Cardiac fibroblast (primary cell): ENCODE measurements around the gene PET117.

Experiments
- DNase-seq, 2 donors: peaks; one replicate each; pipeline versions ENCODE4 v3.0.0 to v3.0.0-alpha.2; 2010; ENCODE audit warnings: low read depth in 2 of 2
- H3K4me3 ChIP-seq, 2 donors: replicated peaks in 1 of 2; 1 replicate in 1 of 2; 2 replicates in 1 of 2; pipeline ENCODE4 v1.5.1; 2011; ENCODE audit warnings: low read depth in 2 of 2, low read length in 2 of 2, mild to moderate bottlenecking in 2 of 2, moderate library complexity in 1 of 2
- TF ChIP-seq, protein P1 (sequence below): IDR thresholded peaks from one replicate; pipeline ENCODE4 v1.5.1; 2011; ENCODE audit warnings: low read depth, mild to moderate bottlenecking, low read length, inconsistent platforms

PET117 gene

DNA sequence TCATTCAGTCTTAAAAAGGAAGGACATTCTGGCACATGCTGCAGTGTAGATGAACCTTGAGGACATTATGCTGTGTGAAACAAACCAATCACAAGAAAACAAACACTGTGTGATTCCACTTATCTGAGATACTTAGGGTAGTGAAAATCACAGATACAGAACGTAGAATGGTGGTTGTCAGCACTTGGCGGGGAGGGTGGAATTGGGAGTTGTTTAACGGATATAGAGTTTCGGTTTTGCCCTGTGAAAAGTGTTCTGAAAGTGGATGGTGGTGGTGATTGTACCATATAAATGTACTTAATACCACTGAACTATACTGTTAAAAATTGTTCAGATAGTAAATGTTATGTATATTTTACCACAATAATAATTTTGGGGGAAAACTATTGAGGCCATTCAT is 18.4 kb downstream of the PET117 start:
- DNase-seq = no peak
- TF ChIP-seq, protein P1, sequence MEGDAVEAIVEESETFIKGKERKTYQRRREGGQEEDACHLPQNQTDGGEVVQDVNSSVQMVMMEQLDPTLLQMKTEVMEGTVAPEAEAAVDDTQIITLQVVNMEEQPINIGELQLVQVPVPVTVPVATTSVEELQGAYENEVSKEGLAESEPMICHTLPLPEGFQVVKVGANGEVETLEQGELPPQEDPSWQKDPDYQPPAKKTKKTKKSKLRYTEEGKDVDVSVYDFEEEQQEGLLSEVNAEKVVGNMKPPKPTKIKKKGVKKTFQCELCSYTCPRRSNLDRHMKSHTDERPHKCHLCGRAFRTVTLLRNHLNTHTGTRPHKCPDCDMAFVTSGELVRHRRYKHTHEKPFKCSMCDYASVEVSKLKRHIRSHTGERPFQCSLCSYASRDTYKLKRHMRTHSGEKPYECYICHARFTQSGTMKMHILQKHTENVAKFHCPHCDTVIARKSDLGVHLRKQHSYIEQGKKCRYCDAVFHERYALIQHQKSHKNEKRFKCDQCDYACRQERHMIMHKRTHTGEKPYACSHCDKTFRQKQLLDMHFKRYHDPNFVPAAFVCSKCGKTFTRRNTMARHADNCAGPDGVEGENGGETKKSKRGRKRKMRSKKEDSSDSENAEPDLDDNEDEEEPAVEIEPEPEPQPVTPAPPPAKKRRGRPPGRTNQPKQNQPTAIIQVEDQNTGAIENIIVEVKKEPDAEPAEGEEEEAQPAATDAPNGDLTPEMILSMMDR = no peak
- H3K4me3 ChIP-seq = no peak overlapping the region

GRCh38 chr20:18164356-18164755 is 26.7 kb downstream of the PET117 start:
- peak in 1 of 2 donors; percentile 43 for DNase-seq
- no peak overlapping the region for H3K4me3 ChIP-seq
- TF ChIP-seq, protein P1 = no peak

- TF ChIP-seq, protein P1 = no peak
- H3K4me3 ChIP-seq = no peak overlapping the region
- peak; percentile 4 to 29 for DNase-seq
These were observed 27.9 kb downstream of the PET117 start for GRCh38 chr20:18165553-18165952.

DNA sequence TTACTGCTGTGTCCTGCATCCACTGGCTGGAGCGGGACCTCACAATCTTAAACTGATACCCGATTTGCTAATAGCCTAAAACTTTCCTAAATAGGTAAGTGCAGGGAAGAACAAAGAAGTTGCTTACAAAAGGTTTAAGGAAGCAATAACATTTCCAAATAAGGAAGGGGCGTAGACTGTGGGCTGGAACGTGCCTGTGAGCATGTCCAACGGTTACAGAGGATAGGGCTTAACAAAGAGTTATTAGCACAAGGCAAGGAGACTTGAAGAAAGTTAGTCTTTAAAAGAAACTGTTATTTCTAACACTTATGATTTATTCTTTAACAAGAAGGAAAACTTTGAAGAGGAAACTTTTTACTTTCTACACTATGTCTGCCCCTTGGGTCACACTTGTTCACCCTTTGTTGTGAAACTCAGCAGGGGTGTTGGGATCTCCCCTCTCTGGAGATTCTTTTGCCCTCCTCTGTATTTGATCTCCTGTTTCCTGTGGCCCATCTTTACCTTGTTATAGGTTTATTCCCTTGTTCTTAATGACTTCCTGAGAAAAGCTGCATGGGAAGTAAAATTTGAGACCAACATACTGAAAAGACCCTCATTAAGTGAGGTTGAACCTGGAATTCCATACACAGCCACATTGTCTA is 28.7 kb downstream of the PET117 start:
- DNase-seq = no peak
- TF ChIP-seq, protein P1 = no peak
- no peak overlapping the region for H3K4me3 ChIP-seq

- TF ChIP-seq, protein P1 = no peak
- no peak overlapping the region for H3K4me3 ChIP-seq
- DNase-seq = no peak
These were observed 29.3 kb downstream of the PET117 start for GRCh38 chr20:18166950-18167349.

- no peak overlapping the region for H3K4me3 ChIP-seq
- no peak for DNase-seq
- TF ChIP-seq, protein P1 = no peak
These were observed 34.7 kb downstream of the PET117 start for GRCh38 chr20:18172379-18172778.
